ENCODE results near the gene GLP2R. TPM values are rescaled to one million over a fixed set of nuclear protein-coding genes. Genes with fewer than 3 reads are reported as not detected.

Gene GLP2R
- polyA plus RNA-seq (2013, experiment 1 of 2) = not detected
- polyA plus RNA-seq (2013, experiment 2 of 2) = not detected

GRCh38 chr17:9825641-9826150 lies at the start of gene GLP2R:
Gene GLP2R (plus strand): TSS chr17:9825924. CDS start chr17:9826064, 140 bp downstream.
- no peak within 1 kb of the TSS for H2AK5ac ChIP-seq (ENCODE audit: low read depth, low read length)
- H2BK5ac ChIP-seq (ENCODE audit: low read length) = no peak within 1 kb of the TSS
- no peak within 1 kb of the TSS for H3K4me2 ChIP-seq (ENCODE audit: insufficient read depth, low read length, poor library complexity, severe bottlenecking)
- H4K8ac ChIP-seq (ENCODE audit: low read depth, low read length) = no peak within 1 kb of the TSS
- no peaks in the 10 kb centered on the region for H3K9me3 ChIP-seq (replicated peaks in 1 of 2; ENCODE audit: control insufficient read depth in 2 of 2, insufficient read depth in 1 of 2, low read depth in 1 of 2, low read length in 2 of 2)
- WGBS, 2 donors (ENCODE audit: extremely low coverage in 2 of 2, insufficient read length in 2 of 2, insufficient replicate concordance in 1 of 2) = no CpG with 5 or more reads among the region's 21 CpGs
- H3K9ac ChIP-seq (ENCODE audit: low read depth, low read length, poor library complexity) = peak within 1 kb of the TSS; percentile 68
- no peak within 1 kb of the TSS for H2BK12ac ChIP-seq (ENCODE audit: low read length)
- H2AFZ ChIP-seq (ENCODE audit: low read length) = no peak within 1 kb of the TSS
- no peaks in the 10 kb centered on the region for H3K36me3 ChIP-seq (replicated peaks in 1 of 2; ENCODE audit: control insufficient read depth in 2 of 2, insufficient read depth in 2 of 2, low read length in 2 of 2)
- no peak within 1 kb of the TSS for H3K14ac ChIP-seq (ENCODE audit: low read length)
- no peaks in the 10 kb centered on the region for H3K79me1 ChIP-seq (ENCODE audit: low read depth, low read length)
- H2BK15ac ChIP-seq (ENCODE audit: low read length) = peak within 1 kb of the TSS; percentile 15
- H3K27me3 ChIP-seq (ENCODE audit: control insufficient read depth in 3 of 3, insufficient read depth in 3 of 3, low read depth in 1 of 3, low read length in 3 of 3) = no peaks in the 10 kb centered on the region
- no peak within 1 kb of the TSS for H3K4ac ChIP-seq (ENCODE audit: low read length)
- peak within 1 kb of the TSS; percentile 47 for H3K23ac ChIP-seq (ENCODE audit: low read depth, low read length, poor library complexity)
- H3K4me3 ChIP-seq (ENCODE audit: low read length in 2 of 2) = no peak within 1 kb of the TSS
- no peak for DNase-seq (ENCODE audit: low spot score)
- no peak within 1 kb of the TSS for H4K91ac ChIP-seq (ENCODE audit: low read depth, low read length, poor library complexity)
- no peak within 1 kb of the TSS for H3K27ac ChIP-seq (replicated peaks; ENCODE audit: low read length)
- no peak within 1 kb of the TSS for H2BK120ac ChIP-seq (ENCODE audit: low read depth, low read length)
- H3K4me1 ChIP-seq (ENCODE audit: control insufficient read depth in 2 of 2, insufficient read depth in 1 of 2, low read depth in 1 of 2, low read length in 2 of 2) = peaks cover 0 to 2% of the 10 kb centered on the region in 2 donors
- H3K18ac ChIP-seq (ENCODE audit: low read length) = peak within 1 kb of the TSS; percentile 21

GRCh38 chr17:9776911-9777310 lies 48.8 kb upstream of the GLP2R start:
- H3K36me3 ChIP-seq (replicated peaks in 1 of 2; ENCODE audit: control insufficient read depth in 2 of 2, insufficient read depth in 2 of 2, low read length in 2 of 2) = no peaks in the 10 kb centered on the region
- no peak overlapping the region for H3K23ac ChIP-seq (ENCODE audit: low read depth, low read length, poor library complexity)
- no peak overlapping the region for H3K27ac ChIP-seq (replicated peaks; ENCODE audit: low read length)
- H2AFZ ChIP-seq (ENCODE audit: low read length) = no peak overlapping the region
- H3K27me3 ChIP-seq (ENCODE audit: control insufficient read depth in 3 of 3, insufficient read depth in 3 of 3, low read depth in 1 of 3, low read length in 3 of 3) = no peaks in the 10 kb centered on the region
- DNase-seq (ENCODE audit: low spot score) = no peak
- no peak overlapping the region for H3K9ac ChIP-seq (ENCODE audit: low read depth, low read length, poor library complexity)
- no peak overlapping the region for H3K4ac ChIP-seq (ENCODE audit: low read length)
- H2BK120ac ChIP-seq (ENCODE audit: low read depth, low read length) = no peak overlapping the region
- no peak overlapping the region for H2AK5ac ChIP-seq (ENCODE audit: low read depth, low read length)
- H3K79me1 ChIP-seq (ENCODE audit: low read depth, low read length) = no peaks in the 10 kb centered on the region
- H3K4me3 ChIP-seq (ENCODE audit: low read length in 2 of 2) = no peak overlapping the region
- H2BK5ac ChIP-seq (ENCODE audit: low read length) = no peak overlapping the region
- no peaks in the 10 kb centered on the region for H3K9me3 ChIP-seq (replicated peaks in 1 of 2; ENCODE audit: control insufficient read depth in 2 of 2, insufficient read depth in 1 of 2, low read depth in 1 of 2, low read length in 2 of 2)
- H3K14ac ChIP-seq (ENCODE audit: low read length) = no peak overlapping the region
- H4K8ac ChIP-seq (ENCODE audit: low read depth, low read length) = no peak overlapping the region
- H3K4me2 ChIP-seq (ENCODE audit: insufficient read depth, low read length, poor library complexity, severe bottlenecking) = no peak overlapping the region
- H4K91ac ChIP-seq (ENCODE audit: low read depth, low read length, poor library complexity) = no peak overlapping the region
- H2BK15ac ChIP-seq (ENCODE audit: low read length) = no peak overlapping the region
- no CpG with 5 or more reads among the region's 9 CpGs for WGBS, 2 donors (ENCODE audit: extremely low coverage in 2 of 2, insufficient read length in 2 of 2, insufficient replicate concordance in 1 of 2)
- H2BK12ac ChIP-seq (ENCODE audit: low read length) = no peak overlapping the region
- H3K4me1 ChIP-seq (ENCODE audit: control insufficient read depth in 2 of 2, insufficient read depth in 1 of 2, low read depth in 1 of 2, low read length in 2 of 2) = no peaks in the 10 kb centered on the region
- no peak overlapping the region for H3K18ac ChIP-seq (ENCODE audit: low read length)

GRCh38 chr17:9780552-9780951 lies 45.2 kb upstream of the GLP2R start:
- no peaks in the 10 kb centered on the region for H3K27me3 ChIP-seq (ENCODE audit: control insufficient read depth in 3 of 3, insufficient read depth in 3 of 3, low read depth in 1 of 3, low read length in 3 of 3)
- H3K23ac ChIP-seq (ENCODE audit: low read depth, low read length, poor library complexity) = no peak overlapping the region

GRCh38 chr17:9783050-9783449 lies 42.7 kb upstream of the GLP2R start:
- Histone ChIP-seq H3K36me3 (replicated peaks in 1 of 2; ENCODE audit: control insufficient read depth in 2 of 2, insufficient read depth in 2 of 2, low read length in 2 of 2) (no peaks in the 10 kb centered on the region), H3K9me3 (replicated peaks in 1 of 2; ENCODE audit: control insufficient read depth in 2 of 2, insufficient read depth in 1 of 2, low read depth in 1 of 2, low read length in 2 of 2) (no peaks in the 10 kb centered on the region), H3K4me3 (ENCODE audit: low read length in 2 of 2) (no peak overlapping the region), H3K18ac (ENCODE audit: low read length) (no peak overlapping the region), H3K9ac (ENCODE audit: low read depth, low read length, poor library complexity) (no peak overlapping the region), H2BK15ac (ENCODE audit: low read length) (no peak overlapping the region), H4K8ac (ENCODE audit: low read depth, low read length) (no peak overlapping the region), H3K4me1 (ENCODE audit: control insufficient read depth in 2 of 2, insufficient read depth in 1 of 2, low read depth in 1 of 2, low read length in 2 of 2) (no peaks in the 10 kb centered on the region), H2BK5ac (ENCODE audit: low read length) (no peak overlapping the region), H3K23ac (ENCODE audit: low read depth, low read length, poor library complexity) (no peak overlapping the region), H3K27me3 (ENCODE audit: control insufficient read depth in 3 of 3, insufficient read depth in 3 of 3, low read depth in 1 of 3, low read length in 3 of 3) (no peaks in the 10 kb centered on the region), H4K91ac (ENCODE audit: low read depth, low read length, poor library complexity) (no peak overlapping the region), H2BK12ac (ENCODE audit: low read length) (no peak overlapping the region), H3K14ac (ENCODE audit: low read length) (no peak overlapping the region), H3K4ac (ENCODE audit: low read length) (no peak overlapping the region), H2AK5ac (ENCODE audit: low read depth, low read length) (no peak overlapping the region), H3K79me1 (ENCODE audit: low read depth, low read length) (no peaks in the 10 kb centered on the region), H2AFZ (ENCODE audit: low read length) (no peak overlapping the region), H3K4me2 (ENCODE audit: insufficient read depth, low read length, poor library complexity, severe bottlenecking) (no peak overlapping the region), H3K27ac (replicated peaks; ENCODE audit: low read length) (no peak overlapping the region), H2BK120ac (ENCODE audit: low read depth, low read length) (no peak overlapping the region)
- no CpG with 5 or more reads among the region's 4 CpGs for WGBS, 2 donors (ENCODE audit: extremely low coverage in 2 of 2, insufficient read length in 2 of 2, insufficient replicate concordance in 1 of 2)
- DNase-seq (ENCODE audit: low spot score) = no peak

More at GRCh38 chr17:9780552-9780951, 45.2 kb upstream of the GLP2R start:
- no peak overlapping the region for H3K4me3 ChIP-seq (ENCODE audit: low read length in 2 of 2)
- H3K9me3 ChIP-seq (replicated peaks in 1 of 2; ENCODE audit: control insufficient read depth in 2 of 2, insufficient read depth in 1 of 2, low read depth in 1 of 2, low read length in 2 of 2) = no peaks in the 10 kb centered on the region
- H2BK5ac ChIP-seq (ENCODE audit: low read length) = no peak overlapping the region
- H3K4me2 ChIP-seq (ENCODE audit: insufficient read depth, low read length, poor library complexity, severe bottlenecking) = no peak overlapping the region
- H2BK120ac ChIP-seq (ENCODE audit: low read depth, low read length) = no peak overlapping the region
- no peak for DNase-seq (ENCODE audit: low spot score)
- no peaks in the 10 kb centered on the region for H3K36me3 ChIP-seq (replicated peaks in 1 of 2; ENCODE audit: control insufficient read depth in 2 of 2, insufficient read depth in 2 of 2, low read length in 2 of 2)
- H2BK15ac ChIP-seq (ENCODE audit: low read length) = no peak overlapping the region
- H4K91ac ChIP-seq (ENCODE audit: low read depth, low read length, poor library complexity) = no peak overlapping the region
- no peak overlapping the region for H3K14ac ChIP-seq (ENCODE audit: low read length)
- no peak overlapping the region for H2AK5ac ChIP-seq (ENCODE audit: low read depth, low read length)
- no peak overlapping the region for H3K27ac ChIP-seq (replicated peaks; ENCODE audit: low read length)
- H3K18ac ChIP-seq (ENCODE audit: low read length) = no peak overlapping the region
- no peak overlapping the region for H2BK12ac ChIP-seq (ENCODE audit: low read length)
- no peak overlapping the region for H2AFZ ChIP-seq (ENCODE audit: low read length)
- no peaks in the 10 kb centered on the region for H3K4me1 ChIP-seq (ENCODE audit: control insufficient read depth in 2 of 2, insufficient read depth in 1 of 2, low read depth in 1 of 2, low read length in 2 of 2)
- H4K8ac ChIP-seq (ENCODE audit: low read depth, low read length) = no peak overlapping the region
- no peak overlapping the region for H3K9ac ChIP-seq (ENCODE audit: low read depth, low read length, poor library complexity)
- no peaks in the 10 kb centered on the region for H3K79me1 ChIP-seq (ENCODE audit: low read depth, low read length)
- WGBS, 2 donors (ENCODE audit: extremely low coverage in 2 of 2, insufficient read length in 2 of 2, insufficient replicate concordance in 1 of 2) = no CpG with 5 or more reads among the region's 3 CpGs
- no peak overlapping the region for H3K4ac ChIP-seq (ENCODE audit: low read length)
